Uterus (tissue), 2 donors: ENCODE data around the gene USP15.

Experiments used
- CTCF ChIP-seq, 4 experiments: fragments of 200-600 bp in 2 of 4; fragments of 450-650 bp in 2 of 4; sonication (generic) in 2 of 4; IDR thresholded peaks; one replicate each; pipeline ENCODE4 v1.5.1; 2016 to 2019; ENCODE audit warnings: antibody characterized with exemption in 4 of 4, mild to moderate bottlenecking in 2 of 4, moderate library complexity in 1 of 4
- POLR2A ChIP-seq, 2 donors: fragments of 450-650 bp; IDR thresholded peaks; one replicate each; pipeline ENCODE4 v1.6.1; 2016; ENCODE audit warnings: antibody characterized with exemption in 2 of 2, mild to moderate bottlenecking in 1 of 2, moderate library complexity in 1 of 2

DNA sequence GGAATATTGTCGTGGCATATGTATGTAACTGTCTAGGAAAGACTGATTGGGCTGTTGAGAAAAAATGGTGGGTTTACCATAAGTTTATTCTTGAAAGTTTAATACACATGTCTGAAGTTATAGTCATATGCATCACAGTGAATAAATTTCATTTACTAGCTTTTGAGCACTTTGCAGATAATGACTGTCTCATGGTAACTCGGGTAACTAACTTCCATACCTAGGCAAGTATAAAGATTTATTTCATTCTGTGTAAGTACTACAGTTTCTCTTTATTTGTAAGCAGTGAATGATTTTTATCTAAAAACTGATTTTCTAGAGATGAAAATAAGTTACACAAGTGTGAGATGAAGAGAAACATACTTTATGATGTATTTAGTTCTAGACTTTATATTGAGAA lies 3.0 kb downstream of the USP15 start:
- no peak for TF ChIP-seq POLR2A (IDR thresholded peaks at IDR 0.05)
- TF ChIP-seq CTCF (IDR thresholded peaks at IDR 0.05): no peak
